LoVo (cell line): Measurements from ENCODE around the gene DAP3.
"Not testable (repeated sequence)": the region's sequence is repeated elsewhere in the genome, so short reads cannot be mapped to it uniquely, and the experiment has no call there.

Experiments
- DNase-seq: peaks from one replicate; pipeline ENCODE4 v3.0.0-alpha.2; 2016; ENCODE audit warnings: low spot score

Gene DAP3

DNA sequence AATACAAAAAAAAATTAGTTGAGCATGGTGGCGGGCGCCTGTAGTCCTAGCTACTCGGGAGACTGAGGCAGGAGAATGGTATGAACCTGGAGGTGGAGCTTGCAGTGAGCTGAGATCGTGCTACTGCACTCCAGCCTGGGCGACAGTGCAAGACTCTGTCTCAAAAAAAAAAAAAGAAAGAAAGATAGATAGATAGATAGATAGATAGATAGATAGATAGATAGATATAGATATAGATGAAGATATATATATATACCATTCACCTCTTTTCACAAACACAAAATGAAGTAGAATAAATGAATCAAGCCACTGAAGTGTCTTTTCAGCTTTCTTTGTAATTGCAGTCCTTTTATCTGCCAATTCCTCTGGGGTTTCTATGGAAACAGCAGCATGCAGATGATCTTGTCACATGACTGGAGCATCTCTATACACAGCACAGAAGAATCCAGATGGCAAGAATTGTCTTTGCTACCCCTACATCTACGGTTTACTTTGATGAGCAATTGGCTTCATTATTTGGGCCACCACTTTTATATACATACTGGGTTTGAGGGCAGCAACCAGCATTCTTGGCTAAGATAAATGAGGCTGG lies 29.7 kb downstream of the DAP3 start:
- not testable (repeated sequence) for DNase-seq

- no peak for DNase-seq
Observed at GRCh38 chr1:155719703-155720102, 30.8 kb downstream of the DAP3 start.

DNA sequence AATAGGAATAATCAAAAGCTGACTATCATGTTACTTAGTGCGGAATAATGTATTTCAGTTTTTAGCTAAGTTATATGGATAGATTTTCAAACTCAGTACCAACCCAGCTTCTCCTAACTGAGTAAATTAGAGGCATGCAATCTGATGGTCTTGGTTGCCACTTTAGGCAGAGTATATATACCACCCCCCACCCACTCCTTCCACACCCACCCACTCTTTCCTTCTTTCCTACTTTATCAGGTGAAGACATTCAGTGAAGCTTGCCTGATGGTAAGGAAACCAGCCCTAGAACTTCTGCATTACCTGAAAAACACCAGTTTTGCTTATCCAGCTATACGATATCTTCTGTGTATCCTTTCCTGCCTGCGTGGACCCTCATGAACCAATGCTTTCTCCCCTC lies 36.3 kb downstream of the DAP3 start:
- DNase-seq: no peak

- DNase-seq: no peak
Observed at GRCh38 chr1:155729031-155729898, 40.4 kb downstream of the DAP3 start.

- DNase-seq: no peak
Observed at GRCh38 chr1:155740995-155741394, 52.1 kb downstream of the DAP3 start.

DNA sequence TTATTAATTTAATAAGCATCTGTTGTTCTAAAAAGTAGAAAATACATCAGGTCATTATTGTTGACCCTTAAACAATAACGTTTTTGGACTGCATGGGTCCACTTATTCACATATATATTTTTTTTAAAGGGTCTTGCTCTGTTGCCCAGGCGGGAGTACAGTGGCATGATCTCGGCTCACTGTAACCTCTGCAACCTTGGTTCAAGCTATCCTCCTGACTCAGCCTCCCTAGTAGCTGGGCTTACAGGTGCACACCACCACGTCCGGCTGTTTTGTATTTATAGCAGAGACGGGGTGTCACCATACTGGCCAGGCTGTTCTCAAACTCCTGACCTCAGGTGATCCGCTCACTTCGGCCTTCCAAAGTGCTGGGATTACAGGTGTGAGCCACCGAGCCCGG lies 53.0 kb downstream of the DAP3 start:
- DNase-seq: no peak

DNA sequence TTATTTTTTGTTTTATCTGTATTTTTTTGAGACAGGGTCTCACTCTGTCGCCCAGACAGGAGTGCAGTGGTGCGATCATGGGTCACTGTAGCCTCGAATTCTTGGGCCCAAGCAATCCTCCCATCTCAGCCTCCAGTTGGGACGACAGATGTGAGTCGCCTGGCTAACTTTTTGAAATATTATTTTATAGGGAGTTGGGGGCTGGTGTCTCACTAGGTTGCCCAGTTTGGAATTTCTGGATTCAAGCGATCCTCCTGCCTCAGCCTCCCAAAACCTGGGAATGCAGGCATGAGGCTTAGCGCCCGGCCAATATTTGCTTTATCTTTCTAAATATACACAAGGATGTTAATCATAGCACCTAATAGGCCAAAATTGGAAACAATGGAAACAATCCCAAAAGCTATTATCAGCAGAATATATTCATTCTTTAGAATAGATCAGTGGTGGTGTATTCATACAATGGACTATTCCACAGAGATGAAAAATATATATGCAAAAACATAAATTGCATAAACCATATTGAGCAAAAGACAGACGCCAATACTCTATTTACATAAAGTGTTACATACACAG lies 55.9 kb downstream of the DAP3 start:
- DNase-seq: no peak

DNA sequence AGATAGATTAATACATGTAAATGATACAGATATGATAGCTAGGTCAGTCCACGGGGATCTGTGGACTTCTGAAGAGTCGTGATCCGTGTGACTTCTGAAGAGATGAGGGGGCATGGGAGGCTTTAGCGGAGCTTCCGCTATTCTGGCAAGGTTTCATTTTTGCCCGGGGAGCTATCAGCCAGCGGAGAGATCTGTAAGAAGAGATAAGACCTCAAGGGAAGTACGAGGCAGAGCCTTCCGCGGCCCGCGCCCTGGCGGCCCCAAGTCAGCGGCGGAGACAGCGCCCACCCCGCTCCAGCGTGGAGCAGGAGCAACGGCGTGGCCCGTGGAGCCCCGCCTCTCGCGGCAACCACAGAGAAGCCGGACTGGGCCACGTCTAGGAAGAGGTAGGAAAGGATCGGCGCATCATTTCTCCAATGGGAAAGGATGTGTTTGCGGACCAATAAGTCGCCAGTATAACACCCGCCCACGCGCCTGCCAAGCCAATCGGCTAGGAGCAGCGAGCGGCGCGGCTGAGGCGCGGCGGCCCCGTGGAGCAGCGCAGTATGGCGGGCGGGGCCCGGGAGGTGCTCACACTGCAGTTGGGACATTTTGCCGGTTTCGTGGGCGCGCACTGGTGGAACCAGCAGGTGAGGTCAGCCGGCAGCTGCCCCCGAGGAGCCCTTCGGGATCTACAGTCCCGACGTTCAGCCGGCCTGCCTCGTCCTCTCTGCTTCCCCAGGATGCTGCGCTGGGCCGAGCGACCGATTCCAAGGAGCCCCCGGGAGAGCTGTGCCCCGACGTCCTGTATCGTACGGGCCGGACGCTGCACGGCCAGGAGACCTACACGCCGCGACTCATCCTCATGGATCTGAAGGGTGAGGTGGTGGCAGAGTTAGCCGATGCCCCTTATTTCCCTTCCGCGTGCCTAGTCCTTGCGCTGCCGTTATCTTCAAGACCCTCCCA lies 56.7 kb downstream of the DAP3 start:
- DNase-seq: peak; percentile 95

DNA sequence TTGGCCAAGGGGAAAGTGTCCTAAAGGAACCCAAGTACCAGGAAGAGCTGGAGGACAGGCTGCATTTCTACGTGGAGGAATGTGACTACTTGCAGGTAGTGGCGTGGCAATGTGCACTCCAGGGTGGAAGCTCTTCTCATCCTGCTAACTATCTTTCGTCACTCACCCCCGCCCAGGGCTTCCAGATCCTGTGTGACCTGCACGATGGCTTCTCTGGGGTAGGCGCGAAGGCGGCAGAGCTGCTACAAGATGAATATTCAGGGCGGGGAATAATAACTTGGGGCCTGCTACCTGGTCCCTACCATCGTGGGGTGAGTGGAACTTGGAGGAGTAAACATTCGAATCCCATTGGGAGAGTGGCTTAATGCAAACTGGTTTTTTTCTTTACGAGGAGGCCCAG lies 58.7 kb downstream of the DAP3 start:
- not testable (repeated sequence) for DNase-seq

DNA sequence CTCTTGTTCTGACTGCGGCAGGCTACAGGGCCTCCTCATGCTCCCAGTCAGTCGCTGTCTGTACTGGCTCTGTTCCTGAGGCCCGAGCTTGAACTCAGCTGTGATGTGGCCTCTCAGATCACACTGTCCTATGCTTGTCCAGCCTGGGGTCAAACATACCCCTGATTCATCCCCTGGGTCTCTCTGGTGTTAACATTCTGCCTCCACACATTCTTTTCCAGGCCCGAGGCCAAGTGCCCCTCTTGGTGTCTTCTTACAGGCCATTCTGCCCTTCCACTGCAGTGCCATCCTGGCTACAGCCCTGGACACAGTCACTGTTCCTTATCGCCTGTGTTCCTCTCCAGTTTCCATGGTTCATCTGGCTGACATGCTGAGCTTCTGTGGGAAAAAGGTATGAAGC lies 59.2 kb downstream of the DAP3 start:
- DNase-seq: not testable (repeated sequence)

DNA sequence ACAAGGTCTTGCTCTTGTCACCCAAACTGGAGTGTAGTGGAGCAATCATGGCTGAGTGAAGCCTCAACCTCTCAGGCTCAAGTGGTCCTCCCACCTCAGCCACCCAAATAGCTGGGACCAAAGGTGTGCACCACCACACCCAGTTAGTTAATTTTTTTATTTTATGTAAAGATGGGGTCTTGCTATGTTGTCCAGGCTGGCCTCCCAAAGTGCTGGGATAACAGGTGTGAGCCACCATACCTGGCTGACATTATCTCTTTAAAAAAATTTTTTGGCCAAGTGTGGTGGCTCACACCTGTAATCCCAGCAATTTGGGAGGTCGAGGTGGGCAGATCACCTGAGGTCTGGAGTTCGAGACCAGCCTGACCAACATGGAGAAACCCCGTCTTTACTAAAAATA lies 70.1 kb downstream of the DAP3 start:
- not testable (repeated sequence) for DNase-seq

DNA sequence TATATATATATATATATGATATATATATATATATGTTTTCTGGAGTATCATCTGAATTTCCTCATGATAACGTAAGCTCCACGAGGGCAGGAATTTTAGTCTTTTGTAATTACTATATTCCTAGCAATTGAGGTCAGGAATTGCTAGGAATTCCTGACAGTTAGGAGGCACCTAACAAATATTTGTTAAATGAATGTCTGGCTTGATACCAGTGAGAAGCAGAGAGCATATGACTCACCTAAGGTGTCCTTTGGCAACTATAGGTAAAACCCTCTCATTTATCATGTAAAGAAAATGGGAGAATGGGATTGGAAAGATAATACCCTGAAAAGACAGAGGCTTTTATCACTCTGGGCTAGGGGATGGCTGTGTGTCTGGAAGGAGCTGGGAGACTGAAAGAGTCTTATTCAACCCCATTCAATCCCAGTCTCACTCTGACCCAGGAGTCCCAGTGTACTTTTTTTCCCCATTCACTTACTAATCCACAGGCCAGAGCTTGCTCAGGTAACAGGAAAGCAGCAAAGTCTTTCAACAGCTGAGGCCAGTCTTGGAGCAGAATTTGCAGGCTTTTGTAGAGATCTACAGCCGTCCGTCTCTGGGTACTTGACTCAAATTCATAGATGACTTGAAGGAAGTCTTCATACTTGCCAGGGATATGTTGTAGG lies 71.2 kb downstream of the DAP3 start:
- no peak for DNase-seq

- no peak for DNase-seq
Observed at GRCh38 chr1:155760751-155761475, 72.0 kb downstream of the DAP3 start.

- DNase-seq: no peak
Observed at GRCh38 chr1:155761736-155762405, 73.0 kb downstream of the DAP3 start.

DNA sequence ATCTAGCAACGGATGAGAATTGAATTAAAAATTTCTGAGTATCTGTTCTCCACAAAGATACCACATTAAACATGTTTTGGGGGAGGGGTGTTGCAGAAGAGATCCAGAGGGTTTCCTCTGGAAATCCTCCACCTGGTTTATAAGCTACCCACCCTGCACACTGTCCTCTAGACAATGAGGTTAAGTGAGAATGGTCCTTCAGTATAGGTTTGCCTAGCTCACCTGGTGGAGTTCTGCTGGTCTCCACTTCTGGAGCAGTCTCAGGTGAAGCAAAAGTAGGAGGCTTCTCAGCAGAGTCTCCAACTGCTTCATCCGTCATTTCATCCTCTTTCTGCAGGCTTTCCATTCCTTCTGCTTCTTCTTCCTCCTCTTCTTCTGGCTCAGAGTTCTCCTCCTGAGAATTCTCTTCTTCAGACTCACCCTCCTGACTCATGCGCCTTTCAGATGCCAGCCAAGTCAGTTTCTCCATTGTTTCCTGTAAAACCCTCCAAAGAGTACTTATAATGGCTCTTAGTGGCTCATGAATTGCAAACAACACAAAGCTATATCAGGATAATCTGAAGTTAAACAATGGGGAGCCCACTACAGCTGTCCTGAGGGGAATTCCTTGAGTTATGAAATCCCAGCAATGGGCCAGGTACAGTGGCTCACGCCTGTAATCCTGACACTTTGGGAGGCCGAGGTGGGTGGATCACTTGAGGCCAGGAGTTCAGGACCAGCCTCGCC lies 74.4 kb downstream of the DAP3 start:
- peak; percentile 62 for DNase-seq

DNA sequence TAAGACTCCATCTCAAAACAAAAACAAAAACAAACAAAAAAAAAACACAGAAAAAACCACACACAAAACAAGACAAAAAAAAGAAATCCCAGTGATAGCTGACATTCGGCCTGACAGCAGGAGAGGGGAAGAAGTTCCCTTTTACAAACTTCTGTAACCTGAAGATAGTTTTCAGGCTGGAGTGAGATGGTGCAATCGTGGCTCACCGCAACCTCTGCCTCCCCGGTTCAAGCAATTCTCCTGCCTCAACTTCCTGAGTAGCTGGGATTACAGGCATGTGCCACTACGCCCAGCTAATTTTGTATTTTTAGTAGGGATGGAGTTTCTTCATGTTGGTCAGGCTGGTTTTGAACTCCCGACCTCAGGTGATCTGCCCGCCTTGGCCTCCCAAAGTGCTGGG lies 75.1 kb downstream of the DAP3 start:
- not testable (repeated sequence) for DNase-seq

DNA sequence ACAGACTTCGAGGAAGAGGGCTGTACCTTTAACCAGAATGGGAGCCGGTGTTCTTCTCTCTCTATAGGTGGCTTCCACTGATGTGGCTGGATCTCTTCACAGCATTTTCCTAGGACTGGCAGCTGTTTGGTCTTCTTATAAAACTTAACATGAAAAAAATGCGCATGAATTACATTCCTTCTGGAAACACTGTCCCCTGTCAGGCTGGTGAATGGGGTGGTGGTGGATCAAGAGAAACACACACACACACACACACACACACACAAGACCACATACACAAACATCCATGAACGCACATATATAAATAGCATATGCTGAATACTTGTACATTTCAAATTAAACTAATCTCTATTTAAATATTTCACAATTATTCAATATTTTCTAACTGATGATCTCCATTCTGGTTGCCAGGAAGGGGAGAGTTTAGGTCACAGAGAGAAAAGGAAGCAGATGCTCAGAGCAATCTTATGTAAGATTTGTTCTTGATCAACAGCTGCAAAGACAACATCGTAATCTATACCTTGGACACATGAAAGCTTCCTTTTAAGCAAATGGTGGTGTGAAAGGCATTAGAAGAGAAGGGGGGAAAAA lies 78.6 kb downstream of the DAP3 start:
- not testable (repeated sequence) for DNase-seq

DNA sequence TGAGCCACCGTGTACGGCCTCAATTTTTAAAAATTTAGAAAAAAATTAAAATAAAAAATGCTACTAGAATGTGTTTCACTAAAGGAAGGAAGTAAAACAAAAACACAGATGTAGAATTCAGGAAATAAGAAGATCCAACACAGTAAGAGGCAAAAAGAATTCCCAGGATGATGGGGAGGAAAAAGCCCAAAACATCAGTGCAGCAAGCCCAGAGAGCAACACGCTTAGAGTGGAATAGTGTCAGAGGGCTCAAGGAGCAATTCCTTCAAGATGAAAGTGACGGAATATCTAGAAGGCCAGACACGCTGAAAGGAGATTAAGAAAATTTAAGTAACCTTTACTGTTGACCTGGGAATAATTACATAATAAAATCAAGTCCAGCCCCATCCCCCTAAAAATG lies 80.4 kb downstream of the DAP3 start:
- DNase-seq: no peak

GRCh38 chr1:155773221-155773620 lies 84.3 kb downstream of the DAP3 start:
- DNase-seq: no peak
